OCI-LY3 (cell line): Measurements from ENCODE around the gene NANOG.
"Not testable (repeated sequence)": the region's sequence is repeated elsewhere in the genome, so short reads cannot be mapped to it uniquely, and the experiment has no call there.

ENCODE experiments used
- EZH2phosphoT487 ChIP-seq: fragments of 200-600 bp; shearing (Covaris generic); IDR thresholded peaks from 2 replicates; pipeline ENCODE4 v1.6.1; 2018; ENCODE audit warnings: antibody characterized with exemption, mixed run types, low read depth
- TF ChIP-seq, protein P1 (sequence below): fragments of 200-600, 300-600 bp; sonication (generic); IDR thresholded peaks from 2 replicates; pipeline ENCODE4 v1.5.1; 2014; ENCODE audit warnings: antibody characterized with exemption, low read length, low read depth

DNA sequence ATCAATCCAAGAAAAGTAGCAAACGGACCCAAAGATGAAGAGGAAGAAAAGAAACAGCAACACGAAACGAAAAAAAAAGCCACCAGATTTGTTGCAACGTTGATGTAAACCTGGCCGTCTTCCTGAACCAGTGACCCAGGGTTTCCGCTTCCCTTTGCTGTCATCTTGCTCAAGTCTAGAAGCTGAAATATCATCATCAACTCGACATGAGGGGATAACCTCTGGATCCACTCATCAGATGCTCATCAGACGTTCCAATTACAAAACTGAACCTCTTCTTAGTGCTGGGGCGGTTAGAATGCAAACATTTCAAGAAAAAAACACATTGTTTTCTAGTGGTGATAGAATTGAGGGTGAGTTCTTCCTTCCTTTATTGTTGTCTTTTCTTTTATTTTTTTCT is 54.4 kb downstream of the NANOG start:
- TF ChIP-seq, protein P1, sequence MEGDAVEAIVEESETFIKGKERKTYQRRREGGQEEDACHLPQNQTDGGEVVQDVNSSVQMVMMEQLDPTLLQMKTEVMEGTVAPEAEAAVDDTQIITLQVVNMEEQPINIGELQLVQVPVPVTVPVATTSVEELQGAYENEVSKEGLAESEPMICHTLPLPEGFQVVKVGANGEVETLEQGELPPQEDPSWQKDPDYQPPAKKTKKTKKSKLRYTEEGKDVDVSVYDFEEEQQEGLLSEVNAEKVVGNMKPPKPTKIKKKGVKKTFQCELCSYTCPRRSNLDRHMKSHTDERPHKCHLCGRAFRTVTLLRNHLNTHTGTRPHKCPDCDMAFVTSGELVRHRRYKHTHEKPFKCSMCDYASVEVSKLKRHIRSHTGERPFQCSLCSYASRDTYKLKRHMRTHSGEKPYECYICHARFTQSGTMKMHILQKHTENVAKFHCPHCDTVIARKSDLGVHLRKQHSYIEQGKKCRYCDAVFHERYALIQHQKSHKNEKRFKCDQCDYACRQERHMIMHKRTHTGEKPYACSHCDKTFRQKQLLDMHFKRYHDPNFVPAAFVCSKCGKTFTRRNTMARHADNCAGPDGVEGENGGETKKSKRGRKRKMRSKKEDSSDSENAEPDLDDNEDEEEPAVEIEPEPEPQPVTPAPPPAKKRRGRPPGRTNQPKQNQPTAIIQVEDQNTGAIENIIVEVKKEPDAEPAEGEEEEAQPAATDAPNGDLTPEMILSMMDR = not testable (repeated sequence)
- not testable (repeated sequence) for TF ChIP-seq EZH2phosphoT487
